Measurements from ENCODE around the gene CAND2.

The CAND2 gene

GRCh38 chr3:12796171-12797123 is at the start of gene CAND2:
Gene CAND2, plus strand, starts transcription at chr3:12796680. Its CDS starts 41 bp downstream, at chr3:12796721.
- peak; percentile 52 for DNase-seq

- DNase-seq: no peak
Measured at GRCh38 chr3:12748477-12748876, 48.0 kb upstream of the CAND2 start.

- peak; percentile 84 for DNase-seq
Measured at GRCh38 chr3:12750223-12750622, 46.3 kb upstream of the CAND2 start.

GRCh38 chr3:12750658-12751071 is 45.8 kb upstream of the CAND2 start:
- DNase-seq: peak; percentile 69

GRCh38 chr3:12751571-12751970 is 44.9 kb upstream of the CAND2 start:
- DNase-seq: peak; percentile 18

GRCh38 chr3:12752102-12752501 is 44.4 kb upstream of the CAND2 start:
- no peak for DNase-seq

GRCh38 chr3:12752809-12753208 is 43.7 kb upstream of the CAND2 start:
- peak; percentile 28 for DNase-seq

- DNase-seq: no peak
Measured at GRCh38 chr3:12753275-12754028, 43.0 kb upstream of the CAND2 start.

- no peak for DNase-seq
Measured at GRCh38 chr3:12754313-12754712, 42.2 kb upstream of the CAND2 start.

GRCh38 chr3:12755754-12756153 is 40.7 kb upstream of the CAND2 start:
- DNase-seq: no peak

- DNase-seq: no peak
Measured at GRCh38 chr3:12756175-12756574, 40.3 kb upstream of the CAND2 start.

- no peak for DNase-seq
Measured at GRCh38 chr3:12756635-12757034, 39.8 kb upstream of the CAND2 start.

- peak; percentile 48 for DNase-seq
Measured at GRCh38 chr3:12758025-12758781, 38.3 kb upstream of the CAND2 start.

- DNase-seq: no peak
Measured at GRCh38 chr3:12759097-12759679, 37.3 kb upstream of the CAND2 start, which contains the start of gene TMEM40. Gene TMEM40, minus strand, starts transcription at chr3:12759259. Its CDS starts 9,427 bp downstream, at chr3:12749832.

GRCh38 chr3:12759693-12760565 is 36.6 kb upstream of the CAND2 start:
- no peak for DNase-seq

GRCh38 chr3:12764171-12764776 is 32.2 kb upstream of the CAND2 start:
- no peak for DNase-seq

GRCh38 chr3:12766541-12766940 is 29.9 kb upstream of the CAND2 start:
- no peak for DNase-seq

- DNase-seq: no peak
Measured at GRCh38 chr3:12768579-12769527, 27.6 kb upstream of the CAND2 start.

- no peak for DNase-seq
Measured at GRCh38 chr3:12769761-12770160, 26.7 kb upstream of the CAND2 start.

- DNase-seq: no peak
Measured at GRCh38 chr3:12771236-12771635, 25.2 kb upstream of the CAND2 start.
